Astrocyte (in vitro differentiated cells and primary cell): ENCODE measurements around the gene INPP5K. TPM values are rescaled to one million over a fixed set of nuclear protein-coding genes. Genes with fewer than 3 reads are reported as not detected.
"Not testable (repeated sequence)": the region's sequence is repeated elsewhere in the genome, so short reads cannot be mapped to it uniquely, and the experiment has no call there.

Experiments
- DNase-seq: peaks from one replicate; pipeline ENCODE4 v3.0.0-alpha.2; 2010; ENCODE audit warnings: low read depth
- FAIRE-seq: peaks from 2 replicates; lab custom pipeline; 2011; peaks lifted over from hg19 to GRCh38; lab: Jason Lieb, UNC
- H2AFZ ChIP-seq: 2 replicates; pipeline ENCODE4 v1.6.0; 2012; ENCODE audit warnings: low read depth, low read length, inconsistent platforms
- H3K27ac ChIP-seq: 2 replicates; pipeline ENCODE4 v1.5.1; 2011; ENCODE audit warnings: low read depth, low read length, inconsistent platforms
- H3K27me3 ChIP-seq: 2 replicates; pipeline ENCODE4 v1.6.0; 2011; ENCODE audit warnings: low read length, inconsistent platforms; ENCODE audit not compliant: insufficient read depth
- H3K36me3 ChIP-seq: 2 replicates; pipeline ENCODE4 v1.5.1; 2011; ENCODE audit warnings: low read length, inconsistent platforms; ENCODE audit not compliant: insufficient read depth
- H3K4me1 ChIP-seq: 2 replicates; pipeline ENCODE4 v1.5.1; 2011; ENCODE audit warnings: low read length, inconsistent platforms; ENCODE audit not compliant: insufficient read depth
- H3K4me2 ChIP-seq: 2 replicates; pipeline ENCODE4 v1.6.0; 2012; ENCODE audit warnings: low read length, inconsistent platforms
- H3K4me3 ChIP-seq: 2 replicates; pipeline ENCODE4 v1.5.1; 2011; ENCODE audit warnings: low read depth, mild to moderate bottlenecking, low read length, inconsistent platforms; ENCODE audit not compliant: insufficient read depth
- H3K79me2 ChIP-seq: 2 replicates; pipeline ENCODE4 v1.6.0; 2012; ENCODE audit warnings: mild to moderate bottlenecking, low read length, inconsistent platforms; ENCODE audit not compliant: insufficient read depth
- H3K9ac ChIP-seq: 2 replicates; pipeline ENCODE4 v1.6.0; 2012; ENCODE audit warnings: mild to moderate bottlenecking, low read length, inconsistent platforms
- H3K9me3 ChIP-seq: 2 replicates; pipeline ENCODE4 v1.5.1; 2012; ENCODE audit warnings: low read depth, mild to moderate bottlenecking, low read length, inconsistent platforms; ENCODE audit not compliant: insufficient read depth
- H4K20me1 ChIP-seq: 2 replicates; pipeline ENCODE4 v1.6.0; 2012; ENCODE audit warnings: low read length, inconsistent platforms; ENCODE audit not compliant: insufficient read depth
- H3K27ac Mint-ChIP-seq: one replicate; pipeline ENCODE4 v1.8.0; 2021; ENCODE audit warnings: mild to moderate bottlenecking, mixed read lengths; ENCODE audit not compliant: unreplicated experiment
- H3K27me3 Mint-ChIP-seq: one replicate; pipeline ENCODE4 v1.8.0; 2021; ENCODE audit warnings: low read depth, mixed read lengths; ENCODE audit not compliant: unreplicated experiment
- H3K36me3 Mint-ChIP-seq: one replicate; pipeline ENCODE4 v1.8.0; 2021; ENCODE audit warnings: low read depth, mixed read lengths; ENCODE audit not compliant: unreplicated experiment
- H3K4me1 Mint-ChIP-seq: one replicate; pipeline ENCODE4 v1.8.0; 2021; ENCODE audit warnings: low read depth, mixed read lengths; ENCODE audit not compliant: unreplicated experiment
- H3K4me3 Mint-ChIP-seq: one replicate; pipeline ENCODE4 v1.8.0; 2021; ENCODE audit warnings: mild to moderate bottlenecking, moderate library complexity, mixed read lengths; ENCODE audit not compliant: unreplicated experiment
- H3K9me3 Mint-ChIP-seq: one replicate; pipeline ENCODE4 v1.8.0; 2021; ENCODE audit warnings: mild to moderate bottlenecking, mixed read lengths; ENCODE audit not compliant: unreplicated experiment
- CTCF ChIP-seq: IDR thresholded peaks from 2 replicates; pipeline ENCODE4 v1.5.1; 2011; ENCODE audit warnings: low read depth, mild to moderate bottlenecking, inconsistent platforms, low read length, moderate library complexity; ENCODE audit not compliant: insufficient read depth
- EZH2 ChIP-seq: IDR thresholded peaks from 2 replicates; pipeline ENCODE4 v1.6.1; 2012; ENCODE audit warnings: mild to moderate bottlenecking, low read length, inconsistent platforms; ENCODE audit not compliant: insufficient read depth
- total RNA-seq: library from RNA; stranded (reverse); gene quantifications from 2 replicates; pipeline ENCODE4 v1.2.1, GENCODE V29; 2021

The INPP5K gene
- total RNA-seq, 1 donor from 2014 or later = 26.7 TPM

GRCh38 chr17:1508709-1509108 lies 7.7 kb downstream of the INPP5K start:
- H3K36me3 Mint-ChIP-seq = peaks cover 22% of the 10 kb centered on the region
- not testable (repeated sequence) for H3K9me3 ChIP-seq, DNase-seq, H3K9me3 Mint-ChIP-seq, FAIRE-seq, H3K4me1 Mint-ChIP-seq, H3K27me3 ChIP-seq, H3K27me3 Mint-ChIP-seq, H3K27ac ChIP-seq, H3K9ac ChIP-seq, H3K4me3 ChIP-seq, H3K4me3 Mint-ChIP-seq, H4K20me1 ChIP-seq, H3K79me2 ChIP-seq, H3K27ac Mint-ChIP-seq, H3K4me2 ChIP-seq, H2AFZ ChIP-seq, H3K4me1 ChIP-seq
- peaks cover 10% of the 10 kb centered on the region for H3K36me3 ChIP-seq

- Histone ChIP-seq H3K9me3 (no peaks in the 10 kb centered on the region), H3K4me1 (no peaks in the 10 kb centered on the region), H3K4me2 (no peak overlapping the region), H3K27me3 (no peaks in the 10 kb centered on the region), H4K20me1 (peaks cover 2% of the 10 kb centered on the region), H3K9ac (no peak overlapping the region), H3K27ac (no peak overlapping the region), H2AFZ (no peak overlapping the region), H3K79me2 (no peaks in the 10 kb centered on the region), H3K36me3 (peaks cover 8% of the 10 kb centered on the region), H3K4me3 (no peak overlapping the region)
- H3K4me1 Mint-ChIP-seq = peaks cover 4% of the 10 kb centered on the region
- no peaks in the 10 kb centered on the region for H3K9me3 Mint-ChIP-seq
- peaks cover 5% of the 10 kb centered on the region for H3K27me3 Mint-ChIP-seq
- TF ChIP-seq CTCF = no peak
- no peak for TF ChIP-seq EZH2
- no peak overlapping the region for H3K4me3 Mint-ChIP-seq
- FAIRE-seq (no peak), DNase-seq (no peak)
- H3K36me3 Mint-ChIP-seq = peaks cover 22% of the 10 kb centered on the region
- no peak overlapping the region for H3K27ac Mint-ChIP-seq
Measured at GRCh38 chr17:1506649-1507267, 9.7 kb downstream of the INPP5K start.

GRCh38 chr17:1505586-1505985 lies 10.8 kb downstream of the INPP5K start:
- peaks cover 5% of the 10 kb centered on the region for H3K27me3 Mint-ChIP-seq
- no peak for DNase-seq
- no peak for FAIRE-seq
- TF ChIP-seq EZH2 (no peak), CTCF (no peak)
- H3K4me3 Mint-ChIP-seq = no peak overlapping the region
- Histone ChIP-seq H3K27me3 (no peaks in the 10 kb centered on the region), H3K79me2 (no peaks in the 10 kb centered on the region), H3K9ac (no peak overlapping the region), H3K4me3 (no peak overlapping the region), H3K9me3 (no peaks in the 10 kb centered on the region), H4K20me1 (peaks cover 2% of the 10 kb centered on the region), H3K4me1 (no peaks in the 10 kb centered on the region), H2AFZ (no peak overlapping the region), H3K36me3 (peaks cover 3% of the 10 kb centered on the region), H3K4me2 (no peak overlapping the region), H3K27ac (no peak overlapping the region)
- no peak overlapping the region for H3K27ac Mint-ChIP-seq
- peaks cover 3% of the 10 kb centered on the region for H3K4me1 Mint-ChIP-seq
- no peaks in the 10 kb centered on the region for H3K9me3 Mint-ChIP-seq
- peaks cover 22% of the 10 kb centered on the region for H3K36me3 Mint-ChIP-seq
